H1 (cell line): ENCODE measurements around the gene PDXP. TPM values are rescaled to one million over a fixed set of nuclear protein-coding genes. Genes with fewer than 3 reads are reported as not detected.

Source experiments
- CTCF ChIA-PET: fragments of 300-600 bp; sonication (Branson Sonifier 250); formaldehyde crosslinking; loops from one replicate; lab custom pipeline; 2021; ENCODE audit not compliant: partially characterized antibody; lab: Charles Lee
- POLR2A ChIA-PET: fragments of 300-600 bp; sonication (Branson Sonifier 250); formaldehyde crosslinking; loops from one replicate; lab custom pipeline; 2021; ENCODE audit warnings: inconsistent platforms; ENCODE audit not compliant: partially characterized antibody; lab: Charles Lee
- DNase-seq, 2 experiments: peaks; one replicate each; pipeline versions ENCODE4 v3.0.0 to v3.0.0-alpha.2; 2010 to 2022; ENCODE audit warnings: low spot score in 2 of 2, low read depth in 1 of 2, mixed read lengths in 1 of 2
- FAIRE-seq: peaks from 2 replicates; lab custom pipeline; 2011; peaks lifted over from hg19 to GRCh38; lab: Jason Lieb, UNC
- H2AFZ ChIP-seq: 2 replicates; pipeline ENCODE4 v1.8.1; 2012; ENCODE audit warnings: low read length, inconsistent platforms
- H2AK5ac ChIP-seq: 2 replicates; pipeline ENCODE4 v1.6.1; 2013; ENCODE audit warnings: low read depth, low read length
- H2BK120ac ChIP-seq: replicated peaks from 2 replicates; pipeline ENCODE3; 2013; ENCODE audit warnings: low read depth, low read length, inconsistent platforms
- H2BK12ac ChIP-seq: 2 replicates; pipeline ENCODE4 v1.6.1; 2013; ENCODE audit warnings: low read depth, low read length
- H2BK15ac ChIP-seq: 2 replicates; pipeline ENCODE4 v1.6.1; 2013; ENCODE audit warnings: low read length
- H2BK20ac ChIP-seq: 2 replicates; pipeline ENCODE4 v1.6.1; 2013; ENCODE audit warnings: low read length
- H2BK5ac ChIP-seq: 2 replicates; pipeline ENCODE4 v1.6.1; 2013; ENCODE audit warnings: low read depth, low read length
- H3K14ac ChIP-seq: 2 replicates; pipeline ENCODE4 v1.6.1; 2013; ENCODE audit warnings: inconsistent platforms; ENCODE audit not compliant: insufficient read length
- H3K18ac ChIP-seq: 2 replicates; pipeline ENCODE4 v1.6.1; 2013; ENCODE audit warnings: low read length; ENCODE audit errors: extremely low read depth
- H3K23ac ChIP-seq: 2 replicates; pipeline ENCODE4 v1.6.1; 2013; ENCODE audit warnings: inconsistent platforms; ENCODE audit not compliant: insufficient read length
- H3K23me2 ChIP-seq: 2 replicates; pipeline ENCODE4 v1.6.1; 2013; ENCODE audit warnings: low read depth, low read length
- H3K27ac ChIP-seq: 2 replicates; pipeline ENCODE4 v1.6.1; 2011; ENCODE audit warnings: low read depth, low read length, inconsistent platforms
- H3K27me3 ChIP-seq, 4 experiments: replicated peaks in 1 of 4; 1 replicate in 1 of 4; 2 replicates in 3 of 4; pipeline versions ENCODE4 v1.6.1 to v1.8.1; 2011 to 2013; ENCODE audit warnings: low read length in 3 of 4, mild to moderate bottlenecking in 3 of 4, inconsistent platforms in 2 of 4, mixed read lengths in 2 of 4, moderate library complexity in 1 of 4; ENCODE audit not compliant: control insufficient read depth in 3 of 4, insufficient read depth in 3 of 4; ENCODE audit errors: extremely low read depth in 1 of 4
- H3K36me3 ChIP-seq, 4 experiments: 2 replicates each; pipeline versions ENCODE4 v1.6.1 to v1.8.1; 2011 to 2013; ENCODE audit warnings: mild to moderate bottlenecking in 4 of 4, low read length in 3 of 4, moderate library complexity in 2 of 4, control low read depth in 1 of 4, inconsistent platforms in 1 of 4; ENCODE audit not compliant: insufficient read depth in 4 of 4, control insufficient read depth in 2 of 4
- H3K4ac ChIP-seq: replicated peaks from 2 replicates; pipeline ENCODE3; 2013; ENCODE audit warnings: low read length, low read depth, mixed read lengths, inconsistent platforms; ENCODE audit not compliant: insufficient read length
- H3K4me1 ChIP-seq, 4 experiments: replicated peaks in 1 of 4; 1 replicate in 1 of 4; 2 replicates in 3 of 4; pipeline versions ENCODE4 v1.6.1 to v1.8.1; 2011 to 2013; ENCODE audit warnings: low read length in 3 of 4, inconsistent platforms in 2 of 4, mixed read lengths in 1 of 4; ENCODE audit not compliant: insufficient read depth in 4 of 4, control insufficient read depth in 3 of 4
- H3K4me2 ChIP-seq, 2 experiments: 2 replicates each; pipeline versions ENCODE4 v1.6.1 to v1.8.1; 2011 to 2013; ENCODE audit warnings: low read depth in 2 of 2, low read length in 2 of 2, control low read depth in 1 of 2, inconsistent platforms in 1 of 2, mild to moderate bottlenecking in 1 of 2; ENCODE audit not compliant: insufficient read depth in 1 of 2
- H3K4me3 ChIP-seq, 4 experiments: fragments of 200-600, 300-600 bp in 1 of 4; sonication (generic), shearing (Covaris generic), sonication (Bioruptor Twin) in 1 of 4; 2 replicates each; pipeline versions ENCODE4 v1.5.1 to v1.8.1; 2011 to 2016; ENCODE audit warnings: low read length in 4 of 4, low read depth in 3 of 4, control low read depth in 2 of 4, inconsistent platforms in 2 of 4, mild to moderate bottlenecking in 2 of 4, mixed read lengths in 1 of 4, moderate library complexity in 1 of 4; ENCODE audit not compliant: insufficient read depth in 2 of 4; ENCODE audit errors: extremely low read depth in 1 of 4
- H3K56ac ChIP-seq: replicated peaks from 2 replicates; pipeline ENCODE3; 2013; ENCODE audit warnings: low read depth, mild to moderate bottlenecking, mixed read lengths, low read length, inconsistent platforms; ENCODE audit not compliant: insufficient read length
- H3K79me1 ChIP-seq: 2 replicates; pipeline ENCODE4 v1.6.1; 2013; ENCODE audit warnings: low read depth, low read length, control low read depth
- H3K79me2 ChIP-seq, 2 experiments: 2 replicates each; pipeline versions ENCODE4 v1.6.1 to v1.8.1; 2012 to 2013; ENCODE audit warnings: low read length in 2 of 2, mild to moderate bottlenecking in 2 of 2, inconsistent platforms in 1 of 2; ENCODE audit not compliant: insufficient read depth in 2 of 2, control insufficient read depth in 1 of 2
- H3K9ac ChIP-seq, 4 experiments: replicated peaks in 1 of 4; 1 replicate in 1 of 4; 2 replicates in 3 of 4; pipeline versions ENCODE4 v1.6.1 to v1.8.1; 2011 to 2013; ENCODE audit warnings: low read depth in 3 of 4, low read length in 3 of 4, control low read depth in 2 of 4, mild to moderate bottlenecking in 2 of 4, moderate library complexity in 2 of 4, inconsistent platforms in 1 of 4; ENCODE audit errors: extremely low read depth in 1 of 4
- H3K9me3 ChIP-seq, 2 experiments: 2 replicates each; pipeline versions ENCODE4 v1.6.1 to v1.8.1; 2012 to 2013; ENCODE audit warnings: mild to moderate bottlenecking in 2 of 2, moderate library complexity in 2 of 2, control low read depth in 1 of 2, inconsistent platforms in 1 of 2, low read depth in 1 of 2, low read length in 1 of 2, mixed read lengths in 1 of 2; ENCODE audit not compliant: insufficient read depth in 2 of 2
- H4K20me1 ChIP-seq, 2 experiments: replicated peaks in 1 of 2; 2 replicates each; pipeline versions ENCODE3 to v1.8.1; 2011 to 2013; ENCODE audit warnings: inconsistent platforms in 2 of 2, low read length in 2 of 2, mild to moderate bottlenecking in 1 of 2; ENCODE audit not compliant: insufficient read depth in 2 of 2, control insufficient read depth in 1 of 2
- H4K5ac ChIP-seq: 2 replicates; pipeline ENCODE4 v1.6.1; 2013; ENCODE audit warnings: low read length, low read depth, mixed read lengths, inconsistent platforms; ENCODE audit not compliant: insufficient read length
- H4K8ac ChIP-seq: 2 replicates; pipeline ENCODE4 v1.8.0; 2013; ENCODE audit warnings: mild to moderate bottlenecking, moderate library complexity, low read length, inconsistent platforms; ENCODE audit not compliant: insufficient read depth; ENCODE audit errors: extremely low read depth
- H4K91ac ChIP-seq: replicated peaks from 2 replicates; pipeline ENCODE3; 2013; ENCODE audit warnings: low read length, mixed read lengths, inconsistent platforms; ENCODE audit not compliant: insufficient read length
- BACH1 ChIP-seq: IDR thresholded peaks from 2 replicates; pipeline ENCODE4 v1.6.1; 2012; ENCODE audit warnings: low read length, improper control_type of control experiment
- SP1 ChIP-seq: IDR thresholded peaks from 2 replicates; pipeline ENCODE4 v1.6.1; 2011; ENCODE audit warnings: low read depth, low read length
- WGBS, 2 experiments: shearing (Covaris generic) in 1 of 2; methylation state at CpG; one replicate each; pipeline versions ENCODE4 v1.1.6 to v1.1.7; 2013 to 2015; ENCODE audit warnings: low lambda C conversion rate in 2 of 2, mixed read lengths in 2 of 2, inconsistent platforms in 1 of 2, low coverage in 1 of 2, missing lambda C conversion rate in 1 of 2; ENCODE audit not compliant: insufficient replicate concordance in 2 of 2, insufficient coverage in 1 of 2, insufficient read length in 1 of 2; ENCODE audit errors: extremely low coverage in 1 of 2, missing lambda C conversion rate in 1 of 2; 5-methylcytosine and 5-hydroxymethylcytosine counted together
- polyA plus RNA-seq, 7 experiments: library from polyadenylated mRNA; depleted of rRNA in 3 of 7; stranded (reverse) in 5 of 7; unstranded in 2 of 7; fragments of >200 nt in 5 of 7; fragments of 200-250 nt in 2 of 7; gene quantifications; 1 replicate in 5 of 7; 2 replicates in 1 of 7; 4 replicates in 1 of 7; pipeline versions ENCODE4 v1.2.1 to v1.2.3, GENCODE V29; 2011 to 2013; ENCODE audit warnings: missing spikeins in 2 of 7, mixed read lengths in 2 of 7
- total RNA-seq: library from RNA; stranded (reverse); fragmentation: NEBNext Ultra II Directional; extraction: Animal tissue kit (Norgen Biotek cat#: 25700); gene quantifications from 2 replicates; pipeline ENCODE4 v1.2.1, GENCODE V29; 2021

The PDXP gene
- total and polyA plus RNA-seq, 2 of the 8 experiments (the other 6 are each of a cell fraction or from before 2014, with no cell fraction given) = 36.6 to 67.7 TPM

GRCh38 chr22:37636949-37637273, 21.6 kb upstream of the PDXP start:
- WGBS, 2 experiments = 81% methylated on average over 3 of the region's 3 CpGs; no CpG with 5 or more reads in 1 of the 2 experiments
- Histone ChIP-seq H4K91ac (no peak overlapping the region), H2BK120ac (no peak overlapping the region), H3K4me1 (peaks cover 5 to 40% (median 32%) of the 10 kb centered on the region in 4 experiments), H3K4me2 (no peak overlapping the region), H3K9ac (no peak overlapping the region), H3K56ac (no peak overlapping the region), H2BK5ac (no peak overlapping the region), H3K14ac (no peak overlapping the region), H3K9me3 (no peaks in the 10 kb centered on the region), H4K5ac (no peak overlapping the region), H4K20me1 (peaks cover 0 to 3% of the 10 kb centered on the region in 2 experiments), H3K23me2 (peaks cover 8% of the 10 kb centered on the region), H3K4ac (no peak overlapping the region), H3K27ac (no peak overlapping the region), H3K79me1 (0 out of 2 replicates have a peak, but pooled peaks cover 2% of the 10 kb centered on the region), H3K18ac (no peak overlapping the region), H2AFZ (no peak overlapping the region), H2BK12ac (no peak overlapping the region), H3K4me3 (no peak overlapping the region), H2BK15ac (no peak overlapping the region), H3K79me2 (no peaks in the 10 kb centered on the region; a peak in 1 of 4 replicates), H3K27me3 (no peaks in the 10 kb centered on the region), H2AK5ac (no peak overlapping the region), H4K8ac (no peak overlapping the region), H2BK20ac (no peak overlapping the region), H3K36me3 (no peaks in the 10 kb centered on the region; a peak in 1 of 8 replicates), H3K23ac (no peak overlapping the region)
- CTCF ChIA-PET = interaction anchor here (0.7 to 11.4 kb wide), 15 partner anchors 8 to 253 kb away, joined by 3 to 261 read pairs (median 5); partner anchors contain the start of genes GGA1, LGALS1, NOL12 and PDXP
- DNase-seq = no peak
- no peak for FAIRE-seq
- POLR2A ChIA-PET = interaction anchor here (0.6 to 2.3 kb wide), 18 partner anchors 8 to 213 kb away, joined by 3 to 7 read pairs (median 4); partner anchors contain the start of genes GGA1, NOL12 and PDXP
- TF ChIP-seq BACH1 (no peak), SP1 (no peak)
